WTC11 (cell line): Measurements from ENCODE around the gene SLBP. TPM values are rescaled to one million over a fixed set of nuclear protein-coding genes. Genes with fewer than 3 reads are reported as not detected.

Experiments
- ATAC-seq: fragments of 200-7000 bp; cut with Tn5 transposase; 2 replicates; pipeline ENCODE4 v1.10.0; 2021; ENCODE audit warnings: mild to moderate bottlenecking, moderate library complexity
- CTCF ChIA-PET: fragments of 300-600 bp; sonication (Branson Sonifier 250); formaldehyde crosslinking; loops from one replicate; lab custom pipeline; 2021; ENCODE audit warnings: antibody characterized with exemption; lab: Charles Lee
- POLR2A ChIA-PET: fragments of 350-600 bp; sonication (Branson Sonifier 250); formaldehyde crosslinking; loops from one replicate; lab custom pipeline; 2021; ENCODE audit warnings: antibody characterized with exemption; lab: Charles Lee
- DNase-seq: peaks from one replicate; pipeline ENCODE4 v3.0.0; 2021; ENCODE audit warnings: low spot score
- H3K27ac Mint-ChIP-seq: 2 replicates; pipeline ENCODE4 v1.8.0; 2021; ENCODE audit warnings: mixed read lengths
- H3K27me3 Mint-ChIP-seq: 2 replicates; pipeline ENCODE4 v1.8.0; 2021; ENCODE audit warnings: low read depth, mild to moderate bottlenecking, moderate library complexity, mixed read lengths
- H3K36me3 Mint-ChIP-seq: 2 replicates; pipeline ENCODE4 v1.8.0; 2021; ENCODE audit warnings: mixed read lengths
- H3K4me1 Mint-ChIP-seq: 2 replicates; pipeline ENCODE4 v1.8.0; 2022; ENCODE audit warnings: mixed read lengths
- H3K4me3 Mint-ChIP-seq: 2 replicates; pipeline ENCODE4 v1.8.0; 2021; ENCODE audit warnings: mild to moderate bottlenecking, moderate library complexity, mixed read lengths
- H3K9me3 Mint-ChIP-seq: 2 replicates; pipeline ENCODE4 v1.8.0; 2021; ENCODE audit warnings: mixed read lengths
- AFF4 ChIP-seq: sonication (generic); formaldehyde crosslinking; IDR thresholded peaks from 2 replicates; pipeline ENCODE4 v1.8.1; 2023; ENCODE audit warnings: mild to moderate bottlenecking, missing genetic modification reagents, borderline replicate concordance
- CREB1 ChIP-seq: sonication (generic); formaldehyde crosslinking; IDR thresholded peaks from 2 replicates; pipeline ENCODE4 v1.8.0; 2023; ENCODE audit warnings: mild to moderate bottlenecking, missing genetic modification reagents
- FOXK1 ChIP-seq: sonication (generic); formaldehyde crosslinking; IDR thresholded peaks from 2 replicates; pipeline ENCODE4 v1.8.0; 2022; ENCODE audit warnings: mild to moderate bottlenecking, moderate library complexity, missing genetic modification reagents
- HMGA2 ChIP-seq: fragments of 250-450 bp; sonication (Bioruptor Pico); IDR thresholded peaks from 2 replicates; pipeline ENCODE4 v1.4.0; 2021; ENCODE audit warnings: mild to moderate bottlenecking, moderate library complexity
- IRF2 ChIP-seq: sonication (generic); formaldehyde crosslinking; IDR thresholded peaks from 2 replicates; pipeline ENCODE4 v1.8.0; 2022; ENCODE audit warnings: low read depth, missing genetic modification reagents, borderline replicate concordance
- MYBL2 ChIP-seq: sonication (generic); formaldehyde crosslinking; IDR thresholded peaks from 2 replicates; pipeline ENCODE4 v1.8.1; 2023; ENCODE audit warnings: mild to moderate bottlenecking, moderate library complexity, missing genetic modification reagents
- NFATC4 ChIP-seq: fragments of 250-450 bp; sonication (Bioruptor Pico); IDR thresholded peaks from 2 replicates; pipeline ENCODE4 v1.9.0; 2021; ENCODE audit warnings: mild to moderate bottlenecking
- PRDM15 ChIP-seq: sonication (generic); formaldehyde crosslinking; IDR thresholded peaks from 2 replicates; pipeline ENCODE4 v1.8.0; 2022; ENCODE audit warnings: missing genetic modification reagents
- RELA ChIP-seq: sonication (generic); formaldehyde crosslinking; IDR thresholded peaks from 2 replicates; pipeline ENCODE4 v1.8.1; 2022; ENCODE audit warnings: missing genetic modification reagents, mild to moderate bottlenecking, borderline replicate concordance
- RORB ChIP-seq: fragments of 250-450 bp; sonication (Bioruptor Pico); IDR thresholded peaks from 2 replicates; pipeline ENCODE4 v1.9.0; 2021; ENCODE audit warnings: mild to moderate bottlenecking
- SMAD3 ChIP-seq: sonication (generic); formaldehyde crosslinking; IDR thresholded peaks from 2 replicates; pipeline ENCODE4 v1.8.0; 2022; ENCODE audit warnings: missing genetic modification reagents, mild to moderate bottlenecking, borderline replicate concordance
- SMAD4 ChIP-seq: sonication (generic); formaldehyde crosslinking; IDR thresholded peaks from 2 replicates; pipeline ENCODE4 v1.8.0; 2022; ENCODE audit warnings: mild to moderate bottlenecking, missing genetic modification reagents
- ZBTB21 ChIP-seq: sonication (generic); formaldehyde crosslinking; IDR thresholded peaks from 2 replicates; pipeline ENCODE4 v1.8.1; 2023; ENCODE audit warnings: mild to moderate bottlenecking, missing genetic modification reagents, borderline replicate concordance
- ZNF121 ChIP-seq: sonication (generic); formaldehyde crosslinking; IDR thresholded peaks from 2 replicates; pipeline ENCODE4 v1.8.0; 2023; ENCODE audit warnings: missing genetic modification reagents
- ZNF219 ChIP-seq: sonication (generic); formaldehyde crosslinking; IDR thresholded peaks from 2 replicates; pipeline ENCODE4 v1.8.0; 2023; ENCODE audit warnings: missing genetic modification reagents, mild to moderate bottlenecking, borderline replicate concordance
- ZNF396 ChIP-seq: fragments of 250-450 bp; sonication (Bioruptor Pico); IDR thresholded peaks from 2 replicates; pipeline ENCODE4 v1.8.0; 2021; ENCODE audit warnings: mild to moderate bottlenecking, moderate library complexity, borderline replicate concordance
- total RNA-seq: library from RNA; stranded (reverse); gene quantifications from 3 replicates; pipeline ENCODE4 v1.2.3, GENCODE V29; 2021
- TF ChIP-seq, protein P1 (sequence below): sonication (generic); formaldehyde crosslinking; conservative IDR thresholded peaks from 2 replicates; pipeline ENCODE4 v1.8.1; 2022; ENCODE audit warnings: mild to moderate bottlenecking, missing genetic modification reagents
- TF ChIP-seq, protein P2 (sequence below): fragments of 250-450 bp; sonication (Bioruptor Pico); IDR thresholded peaks from 2 replicates; pipeline ENCODE4 v1.9.0; 2021; ENCODE audit warnings: mild to moderate bottlenecking
- TF ChIP-seq, protein P3 (sequence below): fragments of 250-450 bp; sonication (Bioruptor Pico); IDR thresholded peaks from 2 replicates; pipeline ENCODE4 v1.9.0; 2021; ENCODE audit warnings: mild to moderate bottlenecking
- TF ChIP-seq, protein P4 (sequence below): sonication (generic); formaldehyde crosslinking; IDR thresholded peaks from 2 replicates; pipeline ENCODE4 v1.8.0; 2022; ENCODE audit warnings: mild to moderate bottlenecking, missing genetic modification reagents

Gene SLBP
- total RNA-seq, 1 experiment from 2014 or later: 40.2 TPM

- no peaks in the 10 kb centered on the region for H3K27me3 Mint-ChIP-seq
- peaks cover 9% of the 10 kb centered on the region for H3K4me1 Mint-ChIP-seq
- CTCF ChIA-PET: interaction anchor here (0.6 kb wide), 1 partner anchor 20 kb away, joined by 4 read pairs; no protein-coding TSS in a partner anchor
- DNase-seq (no peak), ATAC-seq (no peak)
- POLR2A ChIA-PET: no interaction called here
- no peak for TF ChIP-seq NFATC4
- TF ChIP-seq ZNF396 (CRISPR knock-in tag): no peak
- TF ChIP-seq ZNF219 (CRISPR knock-in tag): no peak
- TF ChIP-seq RELA (CRISPR knock-in tag): no peak
- no peak for TF ChIP-seq IRF2 (CRISPR knock-in tag)
- TF ChIP-seq, protein P1, sequence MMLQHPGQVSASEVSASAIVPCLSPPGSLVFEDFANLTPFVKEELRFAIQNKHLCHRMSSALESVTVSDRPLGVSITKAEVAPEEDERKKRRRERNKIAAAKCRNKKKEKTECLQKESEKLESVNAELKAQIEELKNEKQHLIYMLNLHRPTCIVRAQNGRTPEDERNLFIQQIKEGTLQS (CRISPR knock-in tag): no peak
- no peak for TF ChIP-seq SMAD4 (CRISPR knock-in tag)
- TF ChIP-seq, protein P2, sequence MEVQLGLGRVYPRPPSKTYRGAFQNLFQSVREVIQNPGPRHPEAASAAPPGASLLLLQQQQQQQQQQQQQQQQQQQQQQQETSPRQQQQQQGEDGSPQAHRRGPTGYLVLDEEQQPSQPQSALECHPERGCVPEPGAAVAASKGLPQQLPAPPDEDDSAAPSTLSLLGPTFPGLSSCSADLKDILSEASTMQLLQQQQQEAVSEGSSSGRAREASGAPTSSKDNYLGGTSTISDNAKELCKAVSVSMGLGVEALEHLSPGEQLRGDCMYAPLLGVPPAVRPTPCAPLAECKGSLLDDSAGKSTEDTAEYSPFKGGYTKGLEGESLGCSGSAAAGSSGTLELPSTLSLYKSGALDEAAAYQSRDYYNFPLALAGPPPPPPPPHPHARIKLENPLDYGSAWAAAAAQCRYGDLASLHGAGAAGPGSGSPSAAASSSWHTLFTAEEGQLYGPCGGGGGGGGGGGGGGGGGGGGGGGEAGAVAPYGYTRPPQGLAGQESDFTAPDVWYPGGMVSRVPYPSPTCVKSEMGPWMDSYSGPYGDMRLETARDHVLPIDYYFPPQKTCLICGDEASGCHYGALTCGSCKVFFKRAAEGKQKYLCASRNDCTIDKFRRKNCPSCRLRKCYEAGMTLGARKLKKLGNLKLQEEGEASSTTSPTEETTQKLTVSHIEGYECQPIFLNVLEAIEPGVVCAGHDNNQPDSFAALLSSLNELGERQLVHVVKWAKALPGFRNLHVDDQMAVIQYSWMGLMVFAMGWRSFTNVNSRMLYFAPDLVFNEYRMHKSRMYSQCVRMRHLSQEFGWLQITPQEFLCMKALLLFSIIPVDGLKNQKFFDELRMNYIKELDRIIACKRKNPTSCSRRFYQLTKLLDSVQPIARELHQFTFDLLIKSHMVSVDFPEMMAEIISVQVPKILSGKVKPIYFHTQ (CRISPR knock-in tag): no peak
- TF ChIP-seq, protein P3, sequence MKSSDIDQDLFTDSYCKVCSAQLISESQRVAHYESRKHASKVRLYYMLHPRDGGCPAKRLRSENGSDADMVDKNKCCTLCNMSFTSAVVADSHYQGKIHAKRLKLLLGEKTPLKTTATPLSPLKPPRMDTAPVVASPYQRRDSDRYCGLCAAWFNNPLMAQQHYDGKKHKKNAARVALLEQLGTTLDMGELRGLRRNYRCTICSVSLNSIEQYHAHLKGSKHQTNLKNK (CRISPR knock-in tag): no peak
- no peak for TF ChIP-seq ZNF121 (CRISPR knock-in tag)
- no peak for TF ChIP-seq AFF4
- TF ChIP-seq RORB (CRISPR knock-in tag): no peak
- TF ChIP-seq ZBTB21 (CRISPR knock-in tag): no peak
- TF ChIP-seq PRDM15: no peak
- no peak for TF ChIP-seq HMGA2 (CRISPR knock-in tag)
- TF ChIP-seq CREB1 (CRISPR knock-in tag): no peak
- no peak for TF ChIP-seq SMAD3
- no peak for TF ChIP-seq FOXK1 (CRISPR knock-in tag)
- TF ChIP-seq, protein P4, sequence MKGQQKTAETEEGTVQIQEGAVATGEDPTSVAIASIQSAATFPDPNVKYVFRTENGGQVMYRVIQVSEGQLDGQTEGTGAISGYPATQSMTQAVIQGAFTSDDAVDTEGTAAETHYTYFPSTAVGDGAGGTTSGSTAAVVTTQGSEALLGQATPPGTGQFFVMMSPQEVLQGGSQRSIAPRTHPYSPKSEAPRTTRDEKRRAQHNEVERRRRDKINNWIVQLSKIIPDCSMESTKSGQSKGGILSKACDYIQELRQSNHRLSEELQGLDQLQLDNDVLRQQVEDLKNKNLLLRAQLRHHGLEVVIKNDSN: no peak
- TF ChIP-seq MYBL2: no peak
- H3K36me3 Mint-ChIP-seq: peaks cover 83% of the 10 kb centered on the region
- no peaks in the 10 kb centered on the region for H3K9me3 Mint-ChIP-seq
- H3K27ac Mint-ChIP-seq: peak overlapping the region; percentile 38; the same call in 1 of the 2 replicates
- H3K4me3 Mint-ChIP-seq: no peak overlapping the region
Measured at GRCh38 chr4:1728061-1728980, 16.2 kb upstream of the SLBP start.
